Mucosa of descending colon (tissue), 3 donors: ENCODE results near the gene NPBWR2. TPM values are rescaled to one million over a fixed set of nuclear protein-coding genes. Genes with fewer than 3 reads are reported as not detected.

Source experiments
- ATAC-seq: fragments of 200-7000 bp; cut with Tn5 transposase; one replicate; pipeline ENCODE4 v1.9.1; 2020; ENCODE audit warnings: mild to moderate bottlenecking, moderate library complexity
- DNase-seq, 3 donors: peaks; one replicate each; pipeline ENCODE4 v3.0.0-alpha.2; 2020
- H3K36me3 ChIP-seq: fragments of 200-600 bp; one replicate; pipeline ENCODE4 v1.8.0; 2021; ENCODE audit warnings: low read depth, mild to moderate bottlenecking
- H3K4me1 ChIP-seq: fragments of 200-600 bp; one replicate; pipeline ENCODE4 v1.8.0; 2021; ENCODE audit warnings: low read depth, mild to moderate bottlenecking
- H3K4me3 ChIP-seq: fragments of 200-600 bp; one replicate; pipeline ENCODE4 v1.8.0; 2021; ENCODE audit warnings: mild to moderate bottlenecking
- H3K9me3 ChIP-seq: fragments of 200-600 bp; one replicate; pipeline ENCODE4 v1.8.0; 2021; ENCODE audit warnings: mild to moderate bottlenecking
- intact Hi-C, 2 donors: fragments of 100-400 bp; cut with DNase I in 1 of 2; cut with micrococcal nuclease in 1 of 2; formaldehyde crosslinking; loops; one replicate each; pipeline versions ENCODE4 v1.11.0 to v1.11.1; 2022; cut with DNase I, micrococcal nuclease
- total RNA-seq, 3 donors: library from RNA; stranded (reverse); fragmentation: NEBNext Ultra II Directional in 2 of 3; extraction: Animal tissue kit (Norgen Biotek cat#: 25700) in 2 of 3; gene quantifications; one replicate each; pipeline versions ENCODE4 v1.2.1 to v1.2.4, GENCODE V29; 2021 to 2023
- TF ChIP-seq, protein P1 (sequence below): fragments of 200-600 bp; IDR thresholded peaks from one replicate; pipeline ENCODE4 v1.8.0; 2022; ENCODE audit warnings: antibody characterized with exemption, mild to moderate bottlenecking
- donor health status: DM: no; HTN: no; CAD: no; lungs with moderate emphysema.
- donor health status: DM: no; HTN: no; CAD: no.
- donor health status: DM: no; HTN: yes; CAD: no.

Gene NPBWR2
- total RNA-seq, 3 donors from 2014 or later, result not detected

DNA sequence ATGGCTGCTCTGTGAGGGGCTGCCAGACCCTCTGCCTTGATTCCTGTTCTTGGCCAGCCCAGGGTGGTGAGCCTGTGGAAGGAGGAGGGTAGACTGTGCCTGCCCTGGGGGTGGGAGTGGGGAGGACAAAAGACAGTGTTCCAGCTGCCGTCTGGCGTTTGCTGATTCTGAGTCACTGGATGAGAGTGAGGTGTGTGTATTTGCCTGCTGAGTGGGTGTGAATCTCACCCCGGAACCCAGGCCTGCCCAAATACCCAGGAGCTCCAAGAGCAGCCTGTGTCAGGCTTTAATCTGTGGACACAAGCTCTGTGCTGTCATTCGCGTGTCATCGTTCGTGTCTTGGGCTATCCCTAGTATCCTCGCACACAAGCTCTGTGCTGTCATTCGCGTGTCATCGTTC, 20.6 kb downstream of the NPBWR2 start:
- intact Hi-C loops, result no loop called here
- TF ChIP-seq, protein P1, sequence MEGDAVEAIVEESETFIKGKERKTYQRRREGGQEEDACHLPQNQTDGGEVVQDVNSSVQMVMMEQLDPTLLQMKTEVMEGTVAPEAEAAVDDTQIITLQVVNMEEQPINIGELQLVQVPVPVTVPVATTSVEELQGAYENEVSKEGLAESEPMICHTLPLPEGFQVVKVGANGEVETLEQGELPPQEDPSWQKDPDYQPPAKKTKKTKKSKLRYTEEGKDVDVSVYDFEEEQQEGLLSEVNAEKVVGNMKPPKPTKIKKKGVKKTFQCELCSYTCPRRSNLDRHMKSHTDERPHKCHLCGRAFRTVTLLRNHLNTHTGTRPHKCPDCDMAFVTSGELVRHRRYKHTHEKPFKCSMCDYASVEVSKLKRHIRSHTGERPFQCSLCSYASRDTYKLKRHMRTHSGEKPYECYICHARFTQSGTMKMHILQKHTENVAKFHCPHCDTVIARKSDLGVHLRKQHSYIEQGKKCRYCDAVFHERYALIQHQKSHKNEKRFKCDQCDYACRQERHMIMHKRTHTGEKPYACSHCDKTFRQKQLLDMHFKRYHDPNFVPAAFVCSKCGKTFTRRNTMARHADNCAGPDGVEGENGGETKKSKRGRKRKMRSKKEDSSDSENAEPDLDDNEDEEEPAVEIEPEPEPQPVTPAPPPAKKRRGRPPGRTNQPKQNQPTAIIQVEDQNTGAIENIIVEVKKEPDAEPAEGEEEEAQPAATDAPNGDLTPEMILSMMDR, result no peak
- no peak for ATAC-seq

DNA sequence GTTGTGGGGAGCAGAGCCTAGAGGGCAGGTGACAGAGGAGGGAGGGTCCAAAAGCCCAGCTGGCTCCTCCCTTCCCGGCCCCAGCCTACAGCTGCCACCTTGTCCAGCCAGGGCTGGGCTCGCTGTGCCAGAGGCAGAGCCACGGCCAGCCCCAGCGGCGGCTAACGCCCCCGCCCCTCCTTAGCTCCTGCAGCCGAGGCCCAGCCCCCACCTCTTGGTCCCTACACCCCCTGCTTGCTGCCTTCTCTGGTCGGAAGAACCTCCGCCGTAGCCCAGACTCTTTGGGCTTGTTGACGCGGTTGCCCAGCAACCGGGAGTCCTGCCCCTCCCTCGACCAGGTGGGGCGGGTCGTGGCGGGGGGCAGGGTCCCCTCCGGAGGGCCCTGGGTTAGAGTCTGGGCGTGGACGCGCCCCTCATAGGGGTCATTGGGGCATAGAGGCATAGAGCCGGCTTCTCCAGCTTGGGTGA, 22.6 kb downstream of the NPBWR2 start:
- H3K4me3 ChIP-seq, result no peak overlapping the region
- TF ChIP-seq, protein P1, result no peak
- no peaks in the 10 kb centered on the region for H3K9me3 ChIP-seq
- DNase-seq, result no peak
- H3K4me1 ChIP-seq, result peaks cover 10% of the 10 kb centered on the region
- H3K36me3 ChIP-seq, result no peaks in the 10 kb centered on the region
- ATAC-seq, result no peak
- intact Hi-C loops, result no loop called here

More for the DNA sequence above, 20.6 kb downstream of the NPBWR2 start:
- H3K9me3 ChIP-seq, result no peaks in the 10 kb centered on the region
- no peak for DNase-seq
- H3K4me3 ChIP-seq, result no peak overlapping the region
- no peaks in the 10 kb centered on the region for H3K36me3 ChIP-seq
- peaks cover 7% of the 10 kb centered on the region for H3K4me1 ChIP-seq

DNA sequence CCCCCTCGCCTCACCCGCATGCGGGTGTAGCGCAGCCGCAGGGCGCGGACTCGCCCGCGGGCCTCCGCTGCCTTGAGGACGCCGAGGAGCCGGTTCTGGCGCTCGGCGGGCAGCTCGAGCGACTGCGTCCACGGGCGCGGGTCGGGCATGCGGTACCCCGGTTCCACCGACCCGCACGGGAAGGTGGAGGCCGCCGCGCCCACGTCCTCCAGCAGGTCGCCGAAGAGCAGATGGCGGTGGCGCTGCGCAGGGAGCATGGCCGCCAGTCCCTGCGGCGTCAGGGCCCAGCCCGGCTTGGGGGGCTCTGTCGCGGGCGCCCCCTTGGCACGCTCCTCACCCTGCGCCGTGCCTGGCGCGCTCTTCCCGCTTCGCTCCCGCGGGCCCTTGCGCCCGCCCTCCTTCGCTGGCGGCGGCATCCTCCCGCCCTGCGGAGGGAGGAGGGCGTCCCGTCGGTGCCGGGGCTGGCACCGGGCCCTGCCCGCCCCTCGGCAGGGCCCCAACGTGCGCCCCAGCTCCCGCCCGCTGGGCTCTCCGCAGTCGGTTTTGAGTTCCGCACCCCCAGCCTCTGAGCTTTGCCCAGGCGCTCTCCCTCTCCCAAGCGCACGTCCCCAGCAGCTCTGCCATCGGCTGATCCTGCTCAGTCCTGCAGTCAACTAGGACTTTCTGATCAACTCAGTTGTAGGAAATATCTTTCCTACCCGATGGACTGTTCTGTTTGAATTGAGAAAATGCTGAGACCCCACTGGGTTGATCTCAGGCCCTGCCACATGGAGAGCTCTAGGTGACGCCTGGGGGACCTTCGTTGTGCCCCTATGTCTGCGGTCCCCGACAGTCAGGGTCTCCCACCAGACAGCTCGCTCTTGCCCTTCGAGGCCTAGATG, 23.3 kb downstream of the NPBWR2 start, which contains the start of gene LKAAEAR1:
Gene LKAAEAR1 (minus strand): TSS at position 595 of the 881 bp plus-strand sequence. CDS start 179 bp downstream, at position 416.
- no peaks in the 10 kb centered on the region for H3K36me3 ChIP-seq
- peaks cover 14% of the 10 kb centered on the region for H3K4me1 ChIP-seq
- ATAC-seq (no peak), DNase-seq (no peak)
- H3K4me3 ChIP-seq, result no peak within 1 kb of the TSS
- H3K9me3 ChIP-seq, result no peaks in the 10 kb centered on the region
- intact Hi-C loops, result no loop called here
- TF ChIP-seq, protein P1, result no peak

DNA sequence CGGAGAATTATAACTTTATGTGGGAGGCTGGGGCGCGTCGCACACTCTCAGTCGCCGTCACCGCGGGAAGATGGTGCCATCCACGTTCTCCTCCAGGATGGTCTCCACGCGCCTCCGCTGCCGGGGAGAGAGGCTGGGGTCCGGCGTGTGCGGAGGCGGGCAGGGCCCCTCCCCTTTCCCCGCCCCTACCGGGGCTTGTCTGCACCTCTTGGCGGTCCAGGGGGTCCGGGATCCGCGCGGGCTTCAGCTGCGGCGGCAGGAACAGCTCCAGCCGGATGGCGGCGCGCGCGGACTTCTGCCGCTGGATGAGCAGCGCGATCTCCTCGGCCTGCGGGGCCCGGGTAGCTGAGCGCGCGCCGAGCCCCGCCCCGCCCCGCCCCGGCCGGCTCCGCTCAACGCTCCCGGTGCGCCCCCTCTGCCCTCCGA, 24.0 kb downstream of the NPBWR2 start:
- ATAC-seq, result peak; percentile 59
- TF ChIP-seq, protein P1, result peak; percentile 49
- intact Hi-C loops, result no loop called here
- H3K36me3 ChIP-seq, result no peaks in the 10 kb centered on the region
- H3K4me3 ChIP-seq, result no peak overlapping the region
- peaks cover 18% of the 10 kb centered on the region for H3K4me1 ChIP-seq
- H3K9me3 ChIP-seq, result no peaks in the 10 kb centered on the region
- DNase-seq, result peak; percentile 76 to 84 (median 77)

DNA sequence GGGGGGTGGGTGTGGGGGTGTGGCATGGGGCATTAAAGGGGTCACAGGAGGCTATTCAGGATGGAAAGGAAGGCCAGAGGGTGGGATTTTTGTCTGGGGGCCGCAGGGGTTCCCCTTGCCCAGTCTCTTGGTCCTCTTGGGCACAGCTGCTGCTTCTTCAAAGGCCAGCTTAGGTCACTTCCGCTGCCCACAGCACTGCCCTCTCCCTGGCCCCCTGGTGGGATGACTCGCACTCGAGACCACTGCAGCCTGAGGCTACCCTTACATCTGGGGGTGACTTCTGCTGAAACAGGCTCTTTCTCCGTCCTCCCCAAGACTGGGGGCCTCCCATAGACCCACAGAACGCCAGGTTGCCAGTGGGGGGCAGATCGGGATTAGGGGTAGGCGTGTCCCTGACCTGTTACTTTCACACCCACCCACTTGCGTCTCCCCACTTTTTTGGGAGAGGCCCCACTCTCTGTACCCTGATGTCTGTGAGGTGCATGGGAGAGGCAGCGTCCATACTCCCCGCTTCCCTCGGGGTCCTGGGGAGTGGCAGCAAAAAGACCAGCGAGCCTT, 24.5 kb downstream of the NPBWR2 start:
- Histone ChIP-seq H3K36me3 (no peaks in the 10 kb centered on the region), H3K4me1 (peaks cover 18% of the 10 kb centered on the region), H3K4me3 (no peak overlapping the region), H3K9me3 (no peaks in the 10 kb centered on the region)
- DNase-seq (no peak), ATAC-seq (no peak)
- intact Hi-C loops, result no loop called here
- TF ChIP-seq, protein P1, result no peak
